Stomach (tissue), 4 donors: ENCODE results near the gene ELMOD1.

ENCODE experiments used
- POLR2A ChIP-seq, 4 donors: fragments of 450-650 bp; IDR thresholded peaks; one replicate each; pipeline ENCODE4 v1.6.1; 2016; ENCODE audit warnings: antibody characterized with exemption in 4 of 4, control low read depth in 2 of 4, mild to moderate bottlenecking in 1 of 4, moderate library complexity in 1 of 4
- POLR2AphosphoS5 ChIP-seq, 3 donors: sonication (generic); formaldehyde crosslinking; IDR thresholded peaks; one replicate each; pipeline ENCODE4 v1.6.1; 2016; ENCODE audit warnings: antibody characterized with exemption in 3 of 3
- TF ChIP-seq, protein P1 (sequence below), 7 experiments: fragments of 450-650 bp in 4 of 7; fragments of 200-600 bp in 3 of 7; sonication (generic) in 3 of 7; IDR thresholded peaks; one replicate each; pipeline ENCODE4 v1.5.1; 2016 to 2019; ENCODE audit warnings: antibody characterized with exemption in 7 of 7, control low read depth in 2 of 7, mild to moderate bottlenecking in 1 of 7

DNA sequence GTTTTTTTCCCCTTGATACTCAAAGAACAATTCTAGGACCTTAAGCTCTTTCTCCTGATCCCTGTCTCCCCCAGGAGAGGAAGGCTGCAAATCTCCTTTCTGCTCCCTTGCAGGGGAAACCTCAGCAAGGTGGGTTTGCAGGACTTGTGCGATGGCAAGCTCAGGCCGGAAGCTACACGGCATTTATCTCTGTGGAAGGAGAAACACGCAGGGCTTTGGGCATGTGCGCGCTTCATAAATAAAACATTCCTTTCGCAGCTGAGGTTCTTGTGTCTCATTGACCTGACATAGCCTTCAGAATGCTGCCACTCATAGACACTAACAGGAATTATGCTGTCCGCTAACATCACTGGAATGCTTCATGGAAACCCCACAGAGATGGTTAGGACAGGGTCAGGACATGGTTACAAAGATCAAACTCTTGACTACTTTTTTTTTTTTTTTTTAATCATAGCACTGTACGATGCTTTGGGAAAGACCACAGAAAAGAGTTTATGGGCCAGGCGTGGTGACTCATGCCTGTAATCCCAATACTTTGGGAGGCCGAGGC lies 78.3 kb downstream of the ELMOD1 start:
- TF ChIP-seq POLR2A (IDR thresholded peaks at IDR 0.05), result no peak
- TF ChIP-seq, protein P1, sequence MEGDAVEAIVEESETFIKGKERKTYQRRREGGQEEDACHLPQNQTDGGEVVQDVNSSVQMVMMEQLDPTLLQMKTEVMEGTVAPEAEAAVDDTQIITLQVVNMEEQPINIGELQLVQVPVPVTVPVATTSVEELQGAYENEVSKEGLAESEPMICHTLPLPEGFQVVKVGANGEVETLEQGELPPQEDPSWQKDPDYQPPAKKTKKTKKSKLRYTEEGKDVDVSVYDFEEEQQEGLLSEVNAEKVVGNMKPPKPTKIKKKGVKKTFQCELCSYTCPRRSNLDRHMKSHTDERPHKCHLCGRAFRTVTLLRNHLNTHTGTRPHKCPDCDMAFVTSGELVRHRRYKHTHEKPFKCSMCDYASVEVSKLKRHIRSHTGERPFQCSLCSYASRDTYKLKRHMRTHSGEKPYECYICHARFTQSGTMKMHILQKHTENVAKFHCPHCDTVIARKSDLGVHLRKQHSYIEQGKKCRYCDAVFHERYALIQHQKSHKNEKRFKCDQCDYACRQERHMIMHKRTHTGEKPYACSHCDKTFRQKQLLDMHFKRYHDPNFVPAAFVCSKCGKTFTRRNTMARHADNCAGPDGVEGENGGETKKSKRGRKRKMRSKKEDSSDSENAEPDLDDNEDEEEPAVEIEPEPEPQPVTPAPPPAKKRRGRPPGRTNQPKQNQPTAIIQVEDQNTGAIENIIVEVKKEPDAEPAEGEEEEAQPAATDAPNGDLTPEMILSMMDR (IDR thresholded peaks at IDR 0.05), result no peak
- TF ChIP-seq POLR2AphosphoS5 (IDR thresholded peaks at IDR 0.05), result no peak
